Activated naive CD4-positive, alpha-beta T cell (primary cell): ENCODE data around the gene CD22.
"Not testable (repeated sequence)": the region's sequence is repeated elsewhere in the genome, so short reads cannot be mapped to it uniquely, and the experiment has no call there.

Source experiments
- DNase-seq, 4 experiments: peaks; one replicate each; lab custom pipeline; 2025; lab: John Stamatoyannopoulos, UW

CD22 gene

DNA sequence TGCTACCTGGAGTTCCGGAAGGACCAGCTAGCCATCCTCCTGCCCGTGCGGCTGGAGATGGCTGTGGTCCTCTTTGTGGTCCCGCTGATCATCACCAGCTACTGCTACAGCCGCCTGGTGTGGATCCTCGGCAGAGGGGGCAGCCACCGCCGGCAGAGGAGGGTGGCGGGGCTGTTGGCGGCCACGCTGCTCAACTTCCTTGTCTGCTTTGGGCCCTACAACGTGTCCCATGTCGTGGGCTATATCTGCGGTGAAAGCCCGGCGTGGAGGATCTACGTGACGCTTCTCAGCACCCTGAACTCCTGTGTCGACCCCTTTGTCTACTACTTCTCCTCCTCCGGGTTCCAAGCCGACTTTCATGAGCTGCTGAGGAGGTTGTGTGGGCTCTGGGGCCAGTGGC lies 30.4 kb downstream of the CD22 start:
- not testable (repeated sequence) for DNase-seq

DNA sequence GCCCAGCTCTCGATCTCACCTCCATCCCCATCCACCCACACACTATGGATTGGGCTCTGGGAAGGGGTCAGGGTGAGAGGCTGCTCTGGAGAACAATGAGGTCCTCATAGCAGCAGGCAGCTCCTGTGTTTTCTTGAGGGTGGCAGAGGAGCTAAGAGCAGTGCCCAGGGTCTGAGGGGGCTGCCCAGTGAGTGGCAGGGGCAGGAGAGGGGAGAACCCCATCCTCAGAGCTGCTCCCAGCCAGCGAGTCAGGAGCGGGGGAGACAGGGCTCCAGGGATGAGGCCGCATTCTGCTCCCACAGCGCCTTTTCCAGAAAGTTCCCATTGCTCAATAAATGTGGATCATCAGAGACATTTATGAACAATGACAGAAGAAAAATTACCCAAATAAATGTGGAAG lies 31.1 kb downstream of the CD22 start:
- not testable (repeated sequence) for DNase-seq

DNA sequence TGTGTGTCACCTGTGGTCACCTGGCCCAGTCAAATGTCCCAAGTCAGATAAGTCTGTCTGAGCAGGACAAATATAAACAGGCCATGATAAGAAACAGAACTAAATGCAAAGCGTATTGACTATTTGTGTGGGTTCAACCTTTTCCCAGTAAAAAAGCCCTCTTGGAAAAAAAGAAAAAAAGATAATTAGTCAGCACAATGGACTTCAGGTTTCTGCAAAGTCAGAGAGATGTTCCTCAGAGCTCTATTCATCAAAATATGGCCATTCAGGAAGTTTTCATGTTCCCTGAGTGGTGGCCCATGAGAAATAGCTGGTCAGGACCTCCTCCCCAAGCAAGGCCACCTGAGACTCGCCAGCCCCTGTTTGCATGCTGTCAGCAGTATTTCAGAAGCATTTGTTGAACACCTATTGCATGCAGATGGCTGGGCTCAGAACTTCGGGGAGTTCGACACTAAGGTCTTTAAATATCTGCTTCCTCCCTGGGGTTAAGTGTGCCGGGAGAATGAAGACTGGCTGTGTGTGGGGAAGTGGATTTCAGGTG lies 32.0 kb downstream of the CD22 start:
- DNase-seq = no peak

DNA sequence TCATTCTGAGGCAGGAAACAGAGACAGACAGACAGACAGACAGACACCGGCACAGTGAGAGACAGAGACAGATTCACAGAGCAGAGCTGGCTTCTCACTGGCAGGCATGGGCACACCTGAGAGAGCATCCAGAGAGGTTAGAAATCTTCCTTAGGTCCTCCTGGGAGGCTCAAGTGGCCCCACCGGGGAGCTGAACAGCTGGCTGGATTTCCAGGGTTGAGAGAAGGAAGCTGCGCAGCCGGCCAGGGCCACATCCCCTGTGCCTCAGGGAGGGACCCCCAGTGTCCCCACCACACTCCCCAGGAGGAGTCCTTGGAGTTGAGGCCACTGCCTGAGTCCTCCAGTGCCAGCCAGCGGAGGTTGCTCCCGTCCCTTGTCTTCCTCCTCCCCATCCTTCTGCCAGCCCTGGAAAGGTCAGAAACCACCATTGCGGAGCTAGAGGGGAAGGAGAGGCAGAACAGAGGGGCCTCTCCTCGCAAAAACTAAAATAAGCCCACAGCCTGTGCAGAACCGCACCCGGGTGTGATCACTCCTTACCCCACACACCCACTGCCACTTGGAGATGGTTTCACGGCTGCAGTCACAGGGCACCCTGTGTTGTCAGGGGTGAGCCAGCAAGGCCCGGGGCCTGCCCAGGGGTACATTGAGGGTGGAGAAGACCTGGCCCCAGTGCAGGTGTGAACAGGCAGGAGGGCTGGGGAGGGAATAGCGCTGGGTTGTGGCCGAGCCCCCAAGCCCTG lies 33.4 kb downstream of the CD22 start:
- no peak for DNase-seq

DNA sequence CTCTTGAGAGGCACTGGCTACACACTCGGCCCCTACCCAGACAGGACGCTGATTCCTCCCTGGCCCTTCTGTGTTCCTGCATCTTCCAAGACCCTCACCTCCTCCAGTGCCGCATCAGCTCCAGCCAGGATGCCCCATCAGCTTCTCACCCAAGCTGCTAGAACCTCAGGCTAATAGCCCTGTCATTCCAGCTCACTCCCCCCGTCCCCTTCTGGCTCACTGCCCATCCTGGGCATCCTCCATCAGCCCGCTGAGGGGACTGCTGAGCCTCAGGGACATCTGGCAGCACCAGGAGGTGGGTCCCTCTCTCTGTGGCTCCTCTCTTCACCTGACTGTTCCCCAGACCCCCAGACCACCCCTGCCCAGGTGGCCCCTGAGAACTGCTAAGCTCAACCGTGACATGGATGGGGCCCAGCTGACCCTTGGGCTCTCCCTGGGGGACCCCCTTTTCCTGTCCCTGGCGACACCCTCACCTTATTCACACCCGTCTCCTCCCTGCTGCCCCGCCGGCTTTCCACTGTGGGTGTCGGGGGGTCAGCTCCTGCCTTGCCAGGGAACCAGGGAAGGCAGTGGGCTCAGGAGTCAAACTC lies 34.1 kb downstream of the CD22 start:
- no peak for DNase-seq

DNA sequence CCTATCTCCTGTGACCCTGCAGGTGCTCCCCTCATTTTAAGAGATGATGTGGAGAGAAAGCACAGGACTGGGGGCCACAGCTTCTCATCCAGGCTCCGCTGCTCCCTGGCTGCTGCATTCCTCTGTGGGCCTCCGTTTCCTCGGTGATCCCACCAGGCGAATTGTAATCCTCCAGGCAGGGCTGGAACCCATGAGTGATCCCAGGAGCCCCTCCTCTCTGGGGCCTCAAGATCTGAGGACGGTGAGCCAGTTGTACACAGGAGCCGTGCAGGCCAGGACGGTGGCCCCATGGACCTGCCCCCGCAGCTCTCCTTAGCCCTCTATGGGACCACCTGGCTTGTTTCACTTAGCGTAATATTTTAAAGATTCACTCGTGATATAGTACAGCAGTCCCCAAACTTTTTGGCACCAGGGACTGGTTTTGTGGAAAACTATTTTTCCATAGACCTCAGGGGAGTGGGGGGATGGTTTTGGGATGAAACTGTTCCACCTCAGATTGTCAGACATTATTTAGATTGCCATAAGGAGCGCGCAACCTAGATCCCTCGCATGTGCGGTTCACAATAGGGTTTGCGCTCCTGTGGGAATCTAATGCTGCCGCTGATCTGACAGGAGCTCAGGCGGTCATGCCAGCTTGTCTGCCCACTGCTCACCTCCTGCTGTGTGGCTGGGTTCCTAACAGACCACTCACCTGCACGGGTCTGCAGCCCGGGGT lies 34.9 kb downstream of the CD22 start:
- DNase-seq = no peak

DNA sequence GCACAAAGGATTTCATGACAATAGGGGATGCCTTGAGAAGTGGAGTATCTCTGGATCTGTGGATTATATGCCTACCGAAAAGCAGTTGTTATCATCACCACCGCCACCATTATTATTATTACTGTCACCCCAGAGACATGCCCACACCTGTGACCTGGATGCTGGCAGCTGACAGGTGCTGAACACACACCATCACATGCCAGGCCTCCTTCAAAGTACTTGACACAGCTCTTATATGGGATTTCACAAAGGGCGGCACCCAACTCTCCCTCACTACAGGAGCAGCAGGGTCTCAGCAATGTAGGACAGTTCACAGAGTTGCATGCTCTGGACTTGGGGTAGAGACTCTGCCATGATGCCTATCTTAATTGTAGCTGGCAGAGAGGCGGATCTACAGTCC lies 36.3 kb downstream of the CD22 start:
- no peak for DNase-seq

DNA sequence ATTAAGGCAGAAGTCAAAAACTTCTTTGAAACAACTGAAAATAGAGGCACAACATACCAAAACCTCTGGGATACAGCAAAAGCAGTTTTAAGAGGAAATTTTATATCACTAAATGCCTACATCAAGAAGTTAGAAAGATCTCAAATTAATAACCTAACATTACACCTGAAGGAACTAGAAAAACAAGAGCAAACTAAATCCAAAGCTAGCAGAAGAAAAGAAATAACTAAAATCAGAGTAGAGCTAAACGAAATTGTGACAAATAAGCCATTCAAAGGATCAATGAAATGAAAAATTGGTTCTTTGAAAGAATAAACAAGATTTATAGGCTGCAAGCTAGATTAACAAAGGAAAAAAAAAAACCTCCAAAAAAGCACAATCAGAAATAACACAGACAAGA lies 39.4 kb downstream of the CD22 start:
- DNase-seq = no peak

DNA sequence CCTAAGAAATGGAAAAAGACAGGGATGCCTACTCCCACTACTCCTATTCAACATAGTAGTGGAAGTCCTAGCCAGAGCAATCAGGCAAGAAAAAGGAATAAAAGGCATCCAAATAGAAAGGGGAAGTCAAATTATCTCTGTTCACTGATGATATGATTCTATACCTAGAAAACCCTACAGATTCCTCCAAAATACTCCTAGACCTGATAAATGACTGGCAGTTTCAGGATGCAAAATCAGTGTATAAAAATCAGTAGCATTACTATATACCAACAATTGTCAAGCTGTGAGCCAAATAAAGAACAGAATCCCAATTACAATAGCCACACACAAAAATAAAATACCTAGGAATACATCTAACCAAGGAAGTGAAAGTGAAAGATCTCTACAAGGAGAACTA lies 40.5 kb downstream of the CD22 start:
- DNase-seq = no peak

DNA sequence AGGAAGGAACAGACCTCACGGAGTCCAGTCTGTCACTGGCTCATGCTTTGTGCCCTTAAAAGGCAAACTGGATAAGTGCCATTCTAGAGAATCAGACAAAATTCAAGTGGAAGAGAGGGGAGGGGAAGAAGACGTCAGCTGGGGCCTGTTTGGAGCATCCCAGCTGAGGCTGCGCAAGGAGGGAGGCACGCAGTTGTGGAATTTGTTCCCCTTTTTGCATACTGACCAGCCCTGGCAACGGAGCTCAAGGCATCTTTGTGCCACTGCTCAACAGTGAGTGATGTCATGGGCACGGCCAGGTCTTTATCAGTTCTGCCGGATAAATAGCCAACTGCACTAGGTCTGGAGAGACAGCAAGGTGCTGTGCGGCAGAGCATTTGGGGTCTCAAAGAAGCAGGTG lies 41.7 kb downstream of the CD22 start, which contains the start of gene GPR42:
Gene GPR42 (plus strand): TSS at position 347 of the 400 bp plus-strand sequence. CDS start 292 bp downstream, outside the sequence.
- DNase-seq = no peak

DNA sequence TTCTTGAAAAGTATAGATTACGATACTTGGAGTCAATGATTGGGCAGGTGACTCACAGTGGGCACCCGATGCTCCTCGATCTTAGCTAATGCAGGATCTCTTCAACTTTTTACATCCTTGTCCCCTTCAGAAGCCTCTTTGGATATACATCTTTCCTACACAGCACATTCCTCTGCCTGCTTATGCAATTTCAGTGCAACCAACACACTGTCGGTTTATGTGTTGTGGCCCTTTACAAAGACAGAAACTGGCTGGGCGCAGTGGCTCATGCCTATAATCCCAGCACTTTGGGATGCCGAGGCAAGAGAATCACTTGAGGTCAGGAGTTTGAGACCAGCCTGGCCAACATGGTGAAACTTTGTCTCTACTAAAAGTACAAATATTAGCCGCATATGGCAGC lies 44.5 kb downstream of the CD22 start:
- DNase-seq = no peak

DNA sequence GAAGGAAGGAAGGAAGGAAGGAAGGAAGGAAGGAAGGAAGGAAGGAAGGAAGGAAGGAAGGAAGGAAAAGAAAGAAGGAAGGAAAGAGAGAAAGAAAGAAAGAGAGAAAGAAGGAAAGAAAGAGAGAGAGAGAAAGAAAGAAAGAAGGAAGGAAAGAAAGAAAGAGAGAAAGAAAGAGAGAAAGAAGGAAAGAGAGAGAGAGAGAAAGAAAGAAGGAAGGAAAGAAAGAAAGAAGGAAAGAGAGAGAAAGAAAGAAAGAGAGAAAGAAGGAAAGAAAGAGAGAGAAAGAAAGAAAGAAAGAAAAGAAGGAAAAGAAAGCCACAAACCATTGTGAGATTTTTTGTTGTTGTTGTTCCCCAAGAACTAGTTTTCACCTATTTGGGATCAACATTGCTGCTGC lies 45.0 kb downstream of the CD22 start:
- not testable (repeated sequence) for DNase-seq

DNA sequence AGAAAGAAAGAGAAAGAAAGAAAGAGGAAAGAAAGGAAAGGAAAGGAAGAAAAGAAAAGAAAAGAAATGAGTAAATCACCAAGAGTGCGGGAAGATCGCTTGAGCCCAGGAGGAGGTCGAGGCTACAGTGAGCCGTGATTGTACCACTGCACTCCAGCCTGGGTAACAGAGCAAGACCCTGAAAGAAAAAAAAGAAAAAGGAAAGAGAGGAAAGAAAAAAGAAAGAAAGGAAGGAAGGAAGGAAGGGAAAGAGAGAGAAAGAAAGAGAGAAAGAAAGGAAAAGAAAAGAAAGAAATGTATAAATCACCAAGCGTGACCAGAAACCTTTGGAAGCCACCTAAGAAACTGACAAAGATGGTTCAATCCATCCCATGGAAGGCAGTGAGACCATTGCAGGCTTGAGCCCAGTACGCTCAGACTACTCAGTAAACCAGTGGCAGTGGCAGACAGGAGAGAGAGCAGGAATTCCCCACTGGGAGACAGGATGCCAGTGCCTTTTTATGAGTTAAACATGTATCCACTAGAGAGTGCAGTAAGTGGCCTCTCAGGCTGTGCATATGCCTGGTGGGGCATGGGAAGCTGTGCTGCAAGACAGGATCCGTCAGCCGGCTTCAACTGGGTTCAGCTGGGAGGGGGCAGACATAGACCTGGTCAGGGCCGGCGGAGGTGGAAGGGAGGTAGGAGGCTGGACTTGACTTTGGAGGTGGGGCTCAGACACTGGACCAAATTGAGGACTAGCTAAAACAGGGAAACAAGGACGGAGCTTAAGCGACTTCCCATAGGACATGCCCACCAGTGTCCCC lies 46.7 kb downstream of the CD22 start:
- no peak for DNase-seq

DNA sequence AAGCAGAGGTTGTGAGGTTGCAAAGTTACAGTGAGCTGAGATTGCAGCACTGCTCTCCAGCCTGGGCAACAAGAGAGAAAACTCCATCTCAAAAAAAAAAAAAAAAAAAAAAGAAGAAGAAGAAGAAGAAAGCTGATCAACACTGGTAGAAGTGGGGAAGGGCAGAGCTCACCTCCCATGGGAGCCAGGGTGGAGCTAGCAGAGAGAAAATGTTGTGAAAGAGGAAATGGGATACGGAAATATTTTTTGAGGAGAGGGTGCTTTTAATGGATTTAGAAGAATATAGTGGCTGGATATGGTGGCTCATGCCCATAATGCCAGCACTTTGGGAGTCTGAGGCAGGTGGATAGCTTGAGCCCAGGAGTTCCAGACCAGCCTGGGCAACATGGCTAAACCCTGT lies 48.7 kb downstream of the CD22 start:
- no peak for DNase-seq

DNA sequence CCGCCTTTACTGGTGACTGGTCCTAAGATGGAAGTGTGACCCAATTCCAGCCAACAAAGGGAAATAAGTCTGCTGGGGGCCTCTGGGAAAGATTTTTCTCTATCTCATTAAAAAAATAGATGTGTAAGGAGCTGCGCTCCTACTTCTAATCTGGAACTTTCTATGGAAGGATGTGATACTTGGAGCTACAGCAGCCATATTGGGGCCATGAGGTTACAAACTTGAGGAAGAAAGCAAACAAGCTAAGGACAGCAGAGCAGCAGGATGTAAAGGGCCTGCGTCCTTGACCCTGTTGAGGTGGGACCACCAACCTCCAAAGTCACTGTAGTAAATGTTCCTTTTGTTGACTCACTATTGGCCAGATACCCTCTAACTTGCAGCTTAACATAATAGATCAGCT lies 49.4 kb downstream of the CD22 start:
- DNase-seq = no peak

DNA sequence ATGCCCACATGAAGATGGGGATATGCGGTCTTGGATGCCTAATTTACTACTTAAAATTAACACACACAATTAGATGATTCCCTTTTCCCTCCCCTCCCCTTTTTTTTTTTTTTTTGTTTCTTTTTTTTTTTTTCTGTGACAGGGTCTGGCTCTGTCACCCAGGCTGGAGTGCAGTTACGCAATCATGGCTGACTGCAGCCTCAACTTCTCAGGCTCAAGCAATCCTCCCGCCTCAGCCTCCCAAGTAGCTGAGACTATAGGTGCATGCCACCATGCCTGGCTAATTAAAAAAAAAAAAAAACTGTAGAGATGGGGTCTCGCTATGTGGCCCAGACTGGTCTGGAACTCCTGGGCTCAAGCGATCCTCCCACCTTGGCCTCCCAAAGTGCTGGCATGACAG lies 50.6 kb downstream of the CD22 start:
- not testable (repeated sequence) for DNase-seq

DNA sequence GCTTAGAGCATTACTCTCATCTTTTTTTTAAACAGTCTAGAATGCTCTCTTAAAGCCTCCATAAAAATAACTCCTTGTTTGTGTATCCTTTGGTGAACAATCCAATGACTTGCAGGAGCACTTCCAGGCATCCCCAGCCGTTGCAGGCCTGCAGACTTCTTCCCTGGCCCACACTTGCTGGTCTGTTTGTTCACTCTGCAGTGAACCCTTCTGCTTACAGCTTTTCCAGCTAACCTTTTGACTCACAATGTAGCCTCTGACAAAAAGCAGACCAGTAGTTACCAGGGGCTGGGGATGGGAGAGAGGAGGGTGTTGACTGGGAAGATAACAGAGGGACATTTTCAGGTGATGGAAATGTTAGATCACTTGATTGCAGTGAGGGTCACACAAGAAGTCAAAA lies 51.0 kb downstream of the CD22 start:
- DNase-seq = no peak

DNA sequence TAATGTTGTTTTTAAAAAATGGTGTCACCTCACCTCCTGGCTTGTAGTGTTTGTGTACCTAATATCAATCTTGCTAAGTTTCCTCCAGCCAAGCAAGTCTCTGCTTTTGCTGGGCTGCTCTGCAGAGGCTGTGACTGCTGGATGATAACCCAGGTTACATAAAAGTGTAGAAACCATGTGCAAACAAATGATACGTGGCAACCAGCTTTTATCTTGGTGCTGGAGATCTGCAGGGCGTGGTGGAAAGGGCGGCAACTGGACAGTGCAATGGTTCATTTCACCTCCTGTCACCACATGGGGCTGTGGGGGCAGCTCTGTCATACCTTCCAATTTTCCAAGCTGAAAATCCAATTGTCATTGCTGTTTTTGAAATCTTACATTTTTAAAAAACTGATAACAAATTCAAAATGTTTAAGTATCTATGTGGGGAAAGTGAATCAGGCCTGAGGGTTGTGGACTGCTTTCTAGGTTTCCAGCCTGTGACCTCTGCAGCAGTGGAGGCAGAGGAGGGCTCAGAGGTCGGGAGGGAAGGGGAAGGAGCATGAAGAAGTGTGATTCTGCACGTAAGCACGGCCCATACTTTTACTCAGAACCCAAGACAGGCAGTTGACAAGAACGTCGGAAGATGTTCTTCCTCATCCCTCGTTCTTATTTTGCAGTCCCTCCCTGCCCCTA lies 51.6 kb downstream of the CD22 start:
- no peak for DNase-seq

DNA sequence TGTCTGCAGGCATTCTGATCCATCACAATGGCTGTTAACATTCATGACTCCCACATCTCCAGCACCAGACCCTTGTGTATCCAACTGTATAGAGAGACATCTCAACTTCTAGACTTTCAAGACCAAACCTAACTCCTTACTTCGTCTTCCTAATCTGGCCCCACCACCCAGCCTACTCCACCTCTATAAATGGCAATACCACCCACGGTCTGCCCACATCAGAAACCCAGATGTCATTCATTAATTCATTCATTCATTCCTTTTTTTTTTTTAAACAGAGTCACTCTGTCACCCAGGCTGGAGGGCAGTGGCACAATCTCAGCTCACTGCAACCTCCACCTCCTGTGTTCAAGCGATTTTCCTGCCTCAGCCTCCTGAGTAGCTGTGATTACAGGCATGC lies 52.3 kb downstream of the CD22 start:
- no peak for DNase-seq

DNA sequence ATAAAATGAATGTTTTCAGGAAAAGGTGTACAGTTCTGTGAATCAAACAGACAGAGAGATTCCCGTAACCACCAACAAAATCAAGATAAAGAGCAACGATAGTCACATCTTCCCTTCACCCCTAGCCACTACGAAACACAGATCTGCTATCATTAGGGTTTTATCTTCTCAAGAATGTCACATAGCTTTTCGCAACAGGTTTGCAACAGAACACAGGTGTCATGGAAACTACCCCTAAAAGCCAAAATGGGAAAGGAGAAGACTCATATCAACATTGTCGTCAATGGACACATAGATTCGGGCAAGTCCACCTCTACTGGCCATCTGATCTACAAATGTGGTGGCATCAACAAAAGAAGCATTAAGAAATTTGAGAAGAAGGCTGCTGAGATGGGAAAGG lies 52.9 kb downstream of the CD22 start:
- no peak for DNase-seq

DNA sequence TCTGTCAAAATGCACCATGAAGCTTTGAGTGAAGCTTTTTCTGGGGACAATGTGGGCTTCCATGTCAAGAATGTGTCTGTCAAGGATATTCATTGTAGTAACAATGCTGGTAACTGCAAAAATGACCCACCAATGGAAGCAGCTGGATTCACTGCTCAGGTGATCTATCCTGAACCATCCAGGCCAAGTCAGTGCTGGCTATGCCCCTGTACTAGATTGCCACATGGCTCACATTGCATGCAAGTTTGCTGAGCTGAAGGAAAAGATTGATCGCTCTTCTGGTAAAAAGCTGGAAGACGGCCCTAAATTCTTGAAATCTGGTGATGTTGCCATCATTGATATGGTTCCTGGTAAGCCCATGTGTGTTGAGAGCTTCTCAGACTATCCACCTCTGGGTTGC lies 54.5 kb downstream of the CD22 start:
- no peak for DNase-seq
